Measurements from ENCODE around the gene LRRC15.

DNA sequence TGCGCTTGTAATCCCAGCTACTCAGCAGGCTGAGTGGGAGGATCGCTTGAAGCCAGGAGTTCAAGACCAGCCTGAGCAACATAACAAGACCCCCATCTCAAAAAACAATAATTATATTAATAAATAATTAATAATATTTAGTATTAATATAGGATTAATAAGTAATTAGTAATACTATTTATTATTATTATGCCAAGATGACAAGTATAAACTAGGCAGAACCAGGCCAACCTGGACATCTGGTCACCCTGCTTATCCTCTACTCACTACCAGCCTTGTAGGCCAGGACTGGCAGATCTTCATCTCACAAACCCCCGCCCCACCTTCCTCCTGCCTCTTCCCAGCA is 18.8 kb downstream of the LRRC15 start:
- no peak for TF ChIP-seq CTCF (IDR thresholded peaks at IDR 0.05; ENCODE audit: poor library complexity)
- no peak for TF ChIP-seq EZH2 (IDR thresholded peaks at IDR 0.05; ENCODE audit: borderline replicate concordance)
- TF ChIP-seq EZH2phosphoT487 (IDR thresholded peaks at IDR 0.05; ENCODE audit: low read depth, severe bottlenecking, unreplicated experiment) = no peak

Data from hepatocyte (in vitro differentiated cells).